ENCODE measurements around the gene MLST8.
"Not testable (repeated sequence)": the region's sequence is repeated elsewhere in the genome, so short reads cannot be mapped to it uniquely, and the experiment has no call there.

Gene MLST8

DNA sequence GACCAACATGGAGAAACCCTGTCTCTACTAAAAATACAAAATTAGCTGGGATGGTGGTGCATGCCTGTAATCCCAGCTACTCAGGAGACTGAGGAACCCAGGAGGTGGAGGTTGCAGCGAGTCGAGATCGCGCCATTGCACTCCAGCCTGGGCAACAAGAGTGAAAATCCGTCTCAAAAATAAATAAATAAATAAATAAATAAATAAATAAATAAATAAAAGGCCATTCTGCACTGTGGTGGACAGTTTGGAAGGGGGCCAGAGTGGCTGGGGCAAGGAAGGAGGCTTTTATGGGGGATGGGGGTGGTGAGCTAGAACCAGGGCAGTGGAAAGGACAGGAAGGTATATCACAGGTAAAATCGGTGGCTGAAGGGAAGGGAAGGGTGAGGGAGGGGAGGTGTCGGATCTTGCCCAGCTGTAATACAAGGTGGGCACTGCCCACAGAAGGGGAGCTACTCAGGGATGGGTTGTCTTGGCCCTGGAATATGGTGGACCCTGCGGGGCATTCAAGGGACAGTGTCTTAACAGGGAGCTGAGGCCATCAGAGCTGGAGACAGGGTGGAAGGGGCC is 2.0 kb upstream of the MLST8 start:
- Histone ChIP-seq H3K36me3 (ENCODE audit: insufficient read depth, low read length) (peaks cover 16% of the 10 kb centered on the region), H3K27me3 (ENCODE audit: insufficient read depth, low read length) (peaks cover 22% of the 10 kb centered on the region)
- not testable (repeated sequence) for H3K4me1 ChIP-seq (ENCODE audit: insufficient read depth, low read length); H3K27ac ChIP-seq (ENCODE audit: low read depth, low read length); H3K4me3 ChIP-seq (ENCODE audit: low read length); H3K9me3 ChIP-seq (ENCODE audit: insufficient read depth, low read depth, low read length); H3K9ac ChIP-seq (ENCODE audit: low read depth, low read length)
- WGBS, result 96% methylated on average over 5 of the region's 8 CpGs

DNA sequence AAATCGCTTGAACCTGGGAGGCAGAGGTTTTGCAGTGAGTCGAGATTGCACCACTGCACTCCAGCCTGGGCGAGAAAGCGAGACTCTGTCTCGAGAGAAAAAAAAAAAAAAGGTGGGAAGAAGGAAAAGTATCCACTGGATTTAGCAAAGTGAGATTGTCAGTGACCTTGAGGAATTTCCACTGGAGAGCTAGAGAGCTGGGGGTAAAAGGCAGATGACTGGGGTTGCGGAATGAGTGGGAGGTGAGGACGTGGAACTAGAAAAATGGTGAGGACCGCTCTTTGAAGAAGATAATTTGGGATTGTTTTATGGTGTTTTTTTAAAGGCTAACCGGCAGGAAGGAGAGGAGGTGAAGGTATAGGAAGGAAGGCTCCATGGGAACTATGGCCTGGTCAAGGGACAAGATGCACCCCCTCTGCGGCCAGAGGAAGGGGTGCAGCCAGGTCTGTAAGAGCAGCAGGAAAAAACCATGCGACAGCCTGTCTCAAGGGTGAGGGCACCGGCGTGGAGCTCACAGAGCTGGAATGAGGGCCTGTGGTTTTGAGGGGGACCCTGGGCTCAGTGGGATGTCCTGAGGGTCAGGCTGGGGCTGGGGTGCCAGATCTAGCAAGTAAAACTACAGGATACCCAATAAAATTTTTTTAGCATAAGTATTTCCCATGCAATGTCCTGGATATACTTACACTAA is 694 bp upstream of the MLST8 start:
- Histone ChIP-seq H3K9ac (ENCODE audit: low read depth, low read length) (peak overlapping the region; percentile 97), H3K27ac (ENCODE audit: low read depth, low read length) (no peak overlapping the region), H3K27me3 (ENCODE audit: insufficient read depth, low read length) (peaks cover 10% of the 10 kb centered on the region), H3K4me1 (ENCODE audit: insufficient read depth, low read length) (peaks cover 7% of the 10 kb centered on the region; the same call in 1 of the 2 replicates), H3K4me3 (ENCODE audit: low read length) (peak overlapping the region; percentile 95), H3K36me3 (ENCODE audit: insufficient read depth, low read length) (peaks cover 30% of the 10 kb centered on the region), H3K9me3 (ENCODE audit: insufficient read depth, low read depth, low read length) (no peaks in the 10 kb centered on the region)
- 79% methylated on average over 13 of the region's 13 CpGs for WGBS

DNA sequence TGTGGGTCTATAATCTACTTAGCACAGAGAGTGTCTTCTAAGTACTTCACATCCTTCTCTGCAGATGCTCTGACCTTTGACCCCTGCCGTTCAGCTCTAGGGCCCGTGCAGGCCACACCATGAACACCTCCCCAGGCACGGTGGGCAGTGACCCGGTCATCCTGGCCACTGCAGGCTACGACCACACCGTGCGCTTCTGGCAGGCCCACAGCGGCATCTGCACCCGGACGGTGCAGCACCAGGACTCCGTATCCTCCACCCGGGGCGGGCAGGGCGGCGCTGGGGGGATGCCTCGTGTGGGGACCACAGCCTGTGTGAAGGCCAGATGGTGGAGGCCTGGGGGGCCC is 686 bp downstream of the MLST8 start:
- Histone ChIP-seq H3K4me3 (ENCODE audit: low read length) (peak overlapping the region; percentile 95), H3K27me3 (ENCODE audit: insufficient read depth, low read length) (no peaks in the 10 kb centered on the region; the same call in 1 of the 2 replicates), H3K9ac (ENCODE audit: low read depth, low read length) (peak overlapping the region; percentile 97), H3K9me3 (ENCODE audit: insufficient read depth, low read depth, low read length) (no peaks in the 10 kb centered on the region), H3K36me3 (ENCODE audit: insufficient read depth, low read length) (peaks cover 31% of the 10 kb centered on the region), H3K4me1 (ENCODE audit: insufficient read depth, low read length) (peaks cover 7% of the 10 kb centered on the region; the same call in 1 of the 2 replicates), H3K27ac (ENCODE audit: low read depth, low read length) (peak overlapping the region; percentile 95; the same call in 1 of the 2 replicates)
- WGBS, result 21% methylated on average over 16 of the region's 16 CpGs

DNA sequence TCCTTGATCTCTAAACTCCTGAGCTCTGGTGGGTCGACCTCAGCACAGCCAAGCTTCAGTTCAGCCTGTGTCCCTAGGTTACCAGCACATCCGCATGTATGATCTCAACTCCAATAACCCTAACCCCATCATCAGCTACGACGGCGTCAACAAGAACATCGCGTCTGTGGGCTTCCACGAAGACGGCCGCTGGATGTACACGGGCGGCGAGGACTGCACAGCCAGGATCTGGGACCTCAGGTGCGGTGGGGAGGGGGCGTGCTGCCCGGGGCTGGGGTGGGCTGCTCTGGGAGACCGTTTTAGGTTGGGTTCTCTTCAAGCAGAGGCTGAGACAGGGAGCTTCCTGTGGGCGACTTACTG is 1.1 kb downstream of the MLST8 start:
- Histone ChIP-seq H3K9ac (ENCODE audit: low read depth, low read length) (peak overlapping the region; percentile 97), H3K27me3 (ENCODE audit: insufficient read depth, low read length) (no peaks in the 10 kb centered on the region; the same call in 1 of the 2 replicates), H3K27ac (ENCODE audit: low read depth, low read length) (no peak overlapping the region), H3K4me3 (ENCODE audit: low read length) (peak overlapping the region; percentile 95), H3K4me1 (ENCODE audit: insufficient read depth, low read length) (peaks cover 7% of the 10 kb centered on the region; the same call in 1 of the 2 replicates), H3K9me3 (ENCODE audit: insufficient read depth, low read depth, low read length) (no peaks in the 10 kb centered on the region), H3K36me3 (ENCODE audit: insufficient read depth, low read length) (peaks cover 31% of the 10 kb centered on the region)
- 92% methylated on average over 18 of the region's 18 CpGs for WGBS

DNA sequence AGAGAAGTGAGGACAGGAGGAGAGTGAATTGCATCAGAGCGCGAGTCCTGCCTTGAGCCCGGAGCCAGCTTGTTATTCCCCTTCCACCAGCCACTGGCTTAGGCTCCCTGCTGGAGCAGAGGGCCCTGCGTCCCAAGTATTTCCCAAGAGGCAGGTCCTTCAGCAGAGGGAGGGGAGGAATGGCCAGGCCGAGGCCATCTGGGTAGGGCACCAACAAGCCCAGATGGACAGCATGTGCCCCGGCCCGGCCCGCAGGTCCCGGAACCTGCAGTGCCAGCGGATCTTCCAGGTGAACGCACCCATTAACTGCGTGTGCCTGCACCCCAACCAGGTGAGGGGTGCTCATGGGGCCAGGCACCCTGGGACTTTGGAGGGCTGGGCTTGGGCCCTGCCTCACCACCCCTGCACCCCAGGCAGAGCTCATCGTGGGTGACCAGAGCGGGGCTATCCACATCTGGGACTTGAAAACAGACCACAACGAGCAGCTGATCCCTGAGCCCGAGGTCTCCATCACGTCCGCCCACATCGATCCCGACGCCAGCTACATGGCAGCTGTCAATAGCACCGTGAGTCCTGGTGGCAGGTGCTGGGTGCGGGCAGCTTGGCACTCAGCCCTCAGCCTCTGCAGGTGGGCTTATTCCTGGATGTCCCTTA is 1.7 kb downstream of the MLST8 start:
- WGBS, result 95% methylated on average over 23 of the region's 23 CpGs
- no peak overlapping the region for H3K27ac ChIP-seq (ENCODE audit: low read depth, low read length)
- no peak overlapping the region for H3K9ac ChIP-seq (ENCODE audit: low read depth, low read length)
- H3K36me3 ChIP-seq (ENCODE audit: insufficient read depth, low read length), result peaks cover 34% of the 10 kb centered on the region
- no peak overlapping the region for H3K4me3 ChIP-seq (ENCODE audit: low read length)
- peaks cover 7% of the 10 kb centered on the region; the same call in 1 of the 2 replicates for H3K4me1 ChIP-seq (ENCODE audit: insufficient read depth, low read length)
- no peaks in the 10 kb centered on the region; the same call in 1 of the 2 replicates for H3K27me3 ChIP-seq (ENCODE audit: insufficient read depth, low read length)
- H3K9me3 ChIP-seq (ENCODE audit: insufficient read depth, low read depth, low read length), result no peaks in the 10 kb centered on the region

DNA sequence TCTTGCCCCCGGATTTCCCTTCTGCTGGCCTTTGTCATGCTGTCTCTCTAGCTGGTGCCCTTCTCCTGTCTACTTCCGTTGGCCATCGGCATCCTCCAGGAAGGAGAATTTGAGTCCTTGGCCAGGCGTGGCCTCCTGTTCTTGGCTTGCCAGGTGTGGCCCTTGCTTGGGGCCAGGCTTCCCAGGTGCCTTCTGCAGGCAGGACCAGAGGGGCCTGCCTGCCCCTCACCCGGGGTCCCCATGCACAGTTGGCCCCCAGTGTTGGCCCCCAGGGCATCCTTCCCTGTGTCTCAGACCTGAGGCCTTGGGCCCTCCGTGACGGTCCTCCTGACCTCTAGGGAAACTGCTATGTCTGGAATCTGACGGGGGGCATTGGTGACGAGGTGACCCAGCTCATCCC is 2.6 kb downstream of the MLST8 start:
- Histone ChIP-seq H3K27ac (ENCODE audit: low read depth, low read length) (no peak overlapping the region), H3K4me1 (ENCODE audit: insufficient read depth, low read length) (peaks cover 9% of the 10 kb centered on the region; the same call in 1 of the 2 replicates), H3K36me3 (ENCODE audit: insufficient read depth, low read length) (peaks cover 44% of the 10 kb centered on the region), H3K27me3 (ENCODE audit: insufficient read depth, low read length) (no peaks in the 10 kb centered on the region; the same call in 1 of the 2 replicates), H3K4me3 (ENCODE audit: low read length) (no peak overlapping the region), H3K9ac (ENCODE audit: low read depth, low read length) (no peak overlapping the region), H3K9me3 (ENCODE audit: insufficient read depth, low read depth, low read length) (no peaks in the 10 kb centered on the region)
- WGBS, result 94% methylated on average over 9 of the region's 9 CpGs

DNA sequence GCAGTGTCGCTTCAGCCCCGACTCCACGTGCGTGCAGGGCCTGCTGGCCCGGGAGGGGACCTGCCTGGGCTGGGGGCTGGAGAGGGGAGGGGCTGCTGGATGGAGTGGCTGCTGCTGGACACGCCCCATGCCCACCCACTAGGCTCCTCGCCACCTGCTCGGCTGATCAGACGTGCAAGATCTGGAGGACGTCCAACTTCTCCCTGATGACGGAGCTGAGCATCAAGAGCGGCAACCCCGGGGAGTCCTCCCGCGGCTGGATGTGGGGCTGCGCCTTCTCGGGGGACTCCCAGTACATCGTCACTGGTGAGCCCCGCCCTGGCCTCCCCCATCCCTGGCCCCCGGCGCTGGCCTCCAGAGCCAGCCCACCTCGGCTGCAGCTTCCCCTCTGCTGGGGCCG is 3.1 kb downstream of the MLST8 start:
- no peak overlapping the region for H3K4me3 ChIP-seq (ENCODE audit: low read length)
- no peak overlapping the region for H3K27ac ChIP-seq (ENCODE audit: low read depth, low read length)
- no peaks in the 10 kb centered on the region; the same call in 1 of the 2 replicates for H3K27me3 ChIP-seq (ENCODE audit: insufficient read depth, low read length)
- 95% methylated on average over 23 of the region's 23 CpGs for WGBS
- peaks cover 13% of the 10 kb centered on the region; the same call in 1 of the 2 replicates for H3K4me1 ChIP-seq (ENCODE audit: insufficient read depth, low read length)
- H3K9me3 ChIP-seq (ENCODE audit: insufficient read depth, low read depth, low read length), result no peaks in the 10 kb centered on the region
- no peak overlapping the region for H3K9ac ChIP-seq (ENCODE audit: low read depth, low read length)
- H3K36me3 ChIP-seq (ENCODE audit: insufficient read depth, low read length), result peaks cover 47% of the 10 kb centered on the region

DNA sequence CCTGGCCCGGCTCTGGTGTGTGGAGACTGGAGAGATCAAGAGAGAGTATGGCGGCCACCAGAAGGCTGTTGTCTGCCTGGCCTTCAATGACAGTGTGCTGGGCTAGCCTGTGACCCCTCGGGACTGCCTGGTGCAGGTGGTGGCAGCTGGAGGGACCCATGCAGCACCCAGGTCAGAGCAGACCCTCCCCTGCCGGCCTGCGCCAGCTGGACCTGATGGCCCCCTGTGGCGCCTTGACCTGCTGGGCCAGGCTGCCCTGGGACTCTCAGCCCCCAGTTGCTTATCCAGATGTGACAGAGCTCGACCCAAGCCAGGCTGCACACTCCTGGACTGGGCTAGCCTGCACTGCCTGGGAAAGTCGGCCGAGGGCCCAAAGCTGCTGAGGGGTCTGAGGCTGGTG is 3.5 kb downstream of the MLST8 start:
- Histone ChIP-seq H3K4me3 (ENCODE audit: low read length) (no peak overlapping the region), H3K27me3 (ENCODE audit: insufficient read depth, low read length) (no peaks in the 10 kb centered on the region), H3K9me3 (ENCODE audit: insufficient read depth, low read depth, low read length) (no peaks in the 10 kb centered on the region), H3K36me3 (ENCODE audit: insufficient read depth, low read length) (peaks cover 47% of the 10 kb centered on the region), H3K4me1 (ENCODE audit: insufficient read depth, low read length) (peaks cover 14% of the 10 kb centered on the region; the same call in 1 of the 2 replicates), H3K27ac (ENCODE audit: low read depth, low read length) (no peak overlapping the region), H3K9ac (ENCODE audit: low read depth, low read length) (no peak overlapping the region)
- 96% methylated on average over 9 of the region's 9 CpGs for WGBS

DNA sequence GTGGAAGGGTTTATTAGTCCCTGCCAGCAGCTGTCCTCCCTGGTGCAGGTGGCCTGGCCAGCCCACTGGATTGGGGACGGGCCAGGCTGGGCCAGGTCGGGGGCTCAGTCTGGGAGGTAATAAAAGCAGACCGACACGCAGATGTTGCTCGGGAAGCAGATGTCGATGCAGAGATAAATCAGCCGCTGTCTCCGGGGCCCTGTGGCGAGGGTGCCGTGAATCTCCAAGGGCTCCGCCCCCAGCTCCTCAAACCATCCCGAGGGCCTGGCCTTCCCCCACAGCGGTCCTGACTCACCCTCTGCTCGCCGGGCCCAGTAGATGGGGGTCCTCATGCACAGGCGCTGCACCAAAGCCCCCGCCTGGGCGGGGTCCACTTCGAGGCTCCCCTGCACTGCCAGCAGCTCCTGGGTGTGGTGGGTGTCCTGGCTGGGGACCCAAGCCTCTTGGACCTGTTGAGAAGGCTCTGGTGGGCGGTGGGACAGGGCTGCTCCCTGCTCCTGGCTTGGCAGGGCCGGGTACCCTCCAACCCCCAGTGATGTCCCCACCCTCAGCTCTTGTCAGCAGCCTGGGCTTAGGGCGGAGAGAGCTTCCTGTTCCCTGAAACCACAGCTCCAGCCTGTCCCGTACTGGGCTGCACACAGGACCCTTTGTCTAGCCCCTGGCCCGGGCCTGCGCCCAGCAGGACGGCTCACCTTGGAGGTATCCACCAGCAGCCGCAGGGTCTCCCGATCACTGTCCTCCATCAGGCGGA is 4.2 kb downstream of the MLST8 start:
- 93% methylated on average over 29 of the region's 29 CpGs for WGBS
- no peak overlapping the region for H3K4me3 ChIP-seq (ENCODE audit: low read length)
- peaks cover 14% of the 10 kb centered on the region; the same call in 1 of the 2 replicates for H3K4me1 ChIP-seq (ENCODE audit: insufficient read depth, low read length)
- no peaks in the 10 kb centered on the region for H3K27me3 ChIP-seq (ENCODE audit: insufficient read depth, low read length)
- no peak overlapping the region for H3K27ac ChIP-seq (ENCODE audit: low read depth, low read length)
- no peak overlapping the region for H3K9ac ChIP-seq (ENCODE audit: low read depth, low read length)
- no peaks in the 10 kb centered on the region for H3K9me3 ChIP-seq (ENCODE audit: insufficient read depth, low read depth, low read length)
- H3K36me3 ChIP-seq (ENCODE audit: insufficient read depth, low read length), result peaks cover 47% of the 10 kb centered on the region

DNA sequence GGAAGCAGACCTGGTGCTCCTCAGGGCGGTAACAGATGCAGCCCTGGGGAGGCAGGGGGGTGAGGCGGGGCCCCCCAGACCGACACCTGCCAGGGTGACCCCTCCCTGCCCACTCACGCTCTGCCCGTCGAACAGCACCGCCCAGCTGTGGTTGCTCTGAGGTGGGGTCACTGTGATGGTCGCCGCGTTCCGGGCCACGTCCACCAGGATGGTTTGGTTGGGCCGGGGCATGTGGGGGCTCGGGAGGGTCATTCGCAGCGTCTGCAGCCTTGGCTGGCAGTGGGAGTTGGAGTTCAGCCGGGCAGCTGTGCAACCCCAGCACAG is 4.7 kb downstream of the MLST8 start:
- H3K27me3 ChIP-seq (ENCODE audit: insufficient read depth, low read length), result no peaks in the 10 kb centered on the region
- H3K4me1 ChIP-seq (ENCODE audit: insufficient read depth, low read length), result peaks cover 10% of the 10 kb centered on the region; the same call in 1 of the 2 replicates
- peaks cover 47% of the 10 kb centered on the region for H3K36me3 ChIP-seq (ENCODE audit: insufficient read depth, low read length)
- H3K9me3 ChIP-seq (ENCODE audit: insufficient read depth, low read depth, low read length), result no peaks in the 10 kb centered on the region
- no peak overlapping the region for H3K27ac ChIP-seq (ENCODE audit: low read depth, low read length)
- no peak overlapping the region for H3K4me3 ChIP-seq (ENCODE audit: low read length)
- WGBS, result 95% methylated on average over 17 of the region's 17 CpGs
- H3K9ac ChIP-seq (ENCODE audit: low read depth, low read length), result no peak overlapping the region
